ENCODE data around the gene SPATA12. TPM values are rescaled to one million over a fixed set of nuclear protein-coding genes. Genes with fewer than 3 reads are reported as not detected.

The SPATA12 gene
- total RNA-seq, 1 donor = 0.09 TPM

- TF ChIP-seq CTCF (IDR thresholded peaks at IDR 0.05; ENCODE audit: insufficient read depth, low read length) = no peak
- DNase-seq (ENCODE audit: low read depth) = no peak
- H3K4me3 ChIP-seq (ENCODE audit: low read depth, low read length) = no peak overlapping the region
Measured at GRCh38 chr3:57085211-57085610, 24.7 kb downstream of the SPATA12 start.

GRCh38 chr3:57086201-57086600, 25.7 kb downstream of the SPATA12 start:
- H3K4me3 ChIP-seq (ENCODE audit: low read depth, low read length) = no peak overlapping the region
- peak; percentile 14 for DNase-seq (ENCODE audit: low read depth)
- no peak for TF ChIP-seq CTCF (IDR thresholded peaks at IDR 0.05; ENCODE audit: insufficient read depth, low read length)

DNA sequence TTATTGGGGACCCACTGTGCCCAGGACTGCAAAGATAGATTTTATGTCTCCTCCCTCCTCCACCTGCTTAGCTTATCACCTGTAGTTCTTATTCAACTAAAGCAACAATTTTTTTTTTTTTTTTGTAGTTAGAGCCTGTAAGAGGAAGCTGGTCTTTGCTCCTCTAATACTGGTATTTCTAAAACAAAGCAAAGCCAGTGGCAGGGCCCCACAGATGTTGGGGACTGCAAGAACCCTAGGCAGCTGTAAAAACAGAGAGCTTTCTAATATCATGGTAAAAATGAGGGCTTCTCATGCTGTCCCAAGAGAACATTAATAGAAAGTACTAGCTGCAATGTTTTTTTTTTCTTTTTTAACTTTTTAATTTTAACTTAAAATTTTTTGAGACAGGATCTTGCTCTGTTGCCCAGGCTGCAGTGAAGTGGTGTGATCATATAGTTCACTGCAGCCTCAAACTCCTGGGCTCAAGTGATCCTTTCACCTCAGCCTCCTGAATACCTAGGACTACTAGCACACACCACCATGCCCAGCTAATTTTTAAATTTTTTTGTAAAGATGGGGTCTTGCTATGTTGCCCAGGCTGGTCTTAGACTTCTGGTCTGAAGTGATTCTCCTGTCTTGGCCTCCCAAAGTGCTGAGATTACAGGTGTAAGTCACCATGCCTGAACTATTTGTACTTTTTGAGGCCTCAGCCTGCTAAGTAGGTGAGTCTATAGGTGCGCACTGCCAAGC, 27.1 kb downstream of the SPATA12 start:
- no peak overlapping the region for H3K4me3 ChIP-seq (ENCODE audit: low read depth, low read length)
- no peak for DNase-seq (ENCODE audit: low read depth)
- no peak for TF ChIP-seq CTCF (IDR thresholded peaks at IDR 0.05; ENCODE audit: insufficient read depth, low read length)

DNA sequence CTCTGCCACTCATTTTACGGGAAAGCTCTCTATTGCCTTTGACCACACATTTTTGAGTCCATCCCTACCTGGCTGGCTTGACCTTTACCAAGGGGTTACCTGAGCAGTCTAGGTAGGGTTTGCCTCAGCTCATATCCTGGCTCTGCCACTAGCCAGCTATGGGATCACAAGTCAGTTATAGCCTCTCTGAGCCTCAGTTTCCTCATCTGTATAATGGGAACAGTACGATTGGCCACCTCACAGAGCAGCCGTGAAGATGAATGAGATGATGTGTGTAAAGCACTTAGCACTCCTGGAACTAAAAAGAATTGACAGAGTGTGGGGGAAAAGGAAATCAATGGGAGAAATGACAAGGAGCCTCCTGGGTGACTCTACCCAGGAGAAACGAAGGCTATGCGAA, 28.0 kb downstream of the SPATA12 start:
- DNase-seq (ENCODE audit: low read depth) = no peak
- no peak overlapping the region for H3K4me3 ChIP-seq (ENCODE audit: low read depth, low read length)
- no peak for TF ChIP-seq CTCF (IDR thresholded peaks at IDR 0.05; ENCODE audit: insufficient read depth, low read length)

- no peak overlapping the region for H3K4me3 ChIP-seq (ENCODE audit: low read depth, low read length)
- no peak for DNase-seq (ENCODE audit: low read depth)
- TF ChIP-seq CTCF (IDR thresholded peaks at IDR 0.05; ENCODE audit: insufficient read depth, low read length) = no peak
Measured at GRCh38 chr3:57089043-57089442, 28.6 kb downstream of the SPATA12 start.

DNA sequence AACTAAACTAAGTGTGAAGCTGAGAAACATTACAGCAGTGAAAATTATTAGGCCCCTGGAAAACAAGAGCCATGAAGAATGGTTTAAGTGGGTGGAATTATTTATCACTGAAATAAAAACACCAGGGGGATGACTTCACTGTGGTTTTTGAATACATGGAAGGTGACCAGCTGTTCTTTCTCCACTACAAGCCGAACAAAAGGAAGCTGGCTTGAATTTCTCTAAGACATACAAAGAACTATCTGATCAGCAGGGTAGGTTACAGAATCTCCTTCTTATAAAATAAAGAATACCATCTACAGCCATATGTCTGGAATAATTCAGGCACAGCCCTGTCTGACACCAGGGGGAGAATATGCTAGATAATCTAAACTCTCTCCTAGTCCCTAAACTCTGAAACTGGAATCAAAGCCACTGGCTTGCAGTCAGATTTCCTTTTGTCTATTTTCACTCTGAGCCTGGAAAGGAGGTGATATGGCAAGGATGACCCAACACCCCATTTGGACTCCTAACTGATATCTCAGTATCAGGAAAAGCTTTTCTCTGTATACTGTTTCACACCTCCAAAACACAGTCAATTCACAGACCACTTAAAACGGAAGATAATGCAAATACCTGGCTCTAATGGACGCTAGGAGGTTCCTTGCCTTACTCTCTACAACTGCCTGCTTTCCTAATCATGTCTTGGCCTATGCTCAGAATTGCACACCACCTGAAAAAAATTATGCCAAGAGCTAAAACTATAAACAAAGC, 31.2 kb downstream of the SPATA12 start:
- no peak overlapping the region for H3K4me3 ChIP-seq (ENCODE audit: low read depth, low read length)
- TF ChIP-seq CTCF (IDR thresholded peaks at IDR 0.05; ENCODE audit: insufficient read depth, low read length) = no peak
- DNase-seq (ENCODE audit: low read depth) = peak; percentile 89

Data from fibroblast of the aortic adventitia (primary cell).